Measurements from ENCODE around the gene FMN1.

DNA sequence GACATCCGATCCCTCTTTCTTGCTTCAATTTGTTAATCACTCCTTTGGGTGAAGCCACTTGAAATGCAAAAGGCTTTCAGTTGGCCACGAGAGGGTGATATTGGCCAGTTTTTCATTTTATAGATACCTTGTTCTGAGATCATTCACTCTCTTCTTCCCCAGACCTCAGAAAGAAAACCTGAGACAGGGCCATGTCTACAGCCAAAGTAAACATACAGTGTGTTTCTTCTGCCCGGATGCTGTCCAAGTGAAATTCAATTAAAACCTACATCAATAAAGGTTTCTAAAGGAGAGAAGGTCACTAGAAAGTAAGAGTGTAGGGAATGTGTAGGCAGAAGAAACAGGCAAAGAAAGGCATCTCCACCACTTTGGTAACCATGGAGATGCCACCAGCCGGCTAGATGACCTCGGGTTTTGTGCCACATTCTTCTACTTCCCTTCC, 39.5 kb upstream of the FMN1 start:
- TF ChIP-seq, protein P1, sequence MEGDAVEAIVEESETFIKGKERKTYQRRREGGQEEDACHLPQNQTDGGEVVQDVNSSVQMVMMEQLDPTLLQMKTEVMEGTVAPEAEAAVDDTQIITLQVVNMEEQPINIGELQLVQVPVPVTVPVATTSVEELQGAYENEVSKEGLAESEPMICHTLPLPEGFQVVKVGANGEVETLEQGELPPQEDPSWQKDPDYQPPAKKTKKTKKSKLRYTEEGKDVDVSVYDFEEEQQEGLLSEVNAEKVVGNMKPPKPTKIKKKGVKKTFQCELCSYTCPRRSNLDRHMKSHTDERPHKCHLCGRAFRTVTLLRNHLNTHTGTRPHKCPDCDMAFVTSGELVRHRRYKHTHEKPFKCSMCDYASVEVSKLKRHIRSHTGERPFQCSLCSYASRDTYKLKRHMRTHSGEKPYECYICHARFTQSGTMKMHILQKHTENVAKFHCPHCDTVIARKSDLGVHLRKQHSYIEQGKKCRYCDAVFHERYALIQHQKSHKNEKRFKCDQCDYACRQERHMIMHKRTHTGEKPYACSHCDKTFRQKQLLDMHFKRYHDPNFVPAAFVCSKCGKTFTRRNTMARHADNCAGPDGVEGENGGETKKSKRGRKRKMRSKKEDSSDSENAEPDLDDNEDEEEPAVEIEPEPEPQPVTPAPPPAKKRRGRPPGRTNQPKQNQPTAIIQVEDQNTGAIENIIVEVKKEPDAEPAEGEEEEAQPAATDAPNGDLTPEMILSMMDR (IDR thresholded peaks at IDR 0.05) = peak in 3 of 6 experiments; percentile 29 to 43 (median 35)
- TF ChIP-seq POLR2A (IDR thresholded peaks at IDR 0.05) (no peak), POLR2AphosphoS5 (IDR thresholded peaks at IDR 0.05) (no peak)

All from upper lobe of left lung (tissue), 4 donors.